ENCODE measurements around the gene HTT-AS.

DNA sequence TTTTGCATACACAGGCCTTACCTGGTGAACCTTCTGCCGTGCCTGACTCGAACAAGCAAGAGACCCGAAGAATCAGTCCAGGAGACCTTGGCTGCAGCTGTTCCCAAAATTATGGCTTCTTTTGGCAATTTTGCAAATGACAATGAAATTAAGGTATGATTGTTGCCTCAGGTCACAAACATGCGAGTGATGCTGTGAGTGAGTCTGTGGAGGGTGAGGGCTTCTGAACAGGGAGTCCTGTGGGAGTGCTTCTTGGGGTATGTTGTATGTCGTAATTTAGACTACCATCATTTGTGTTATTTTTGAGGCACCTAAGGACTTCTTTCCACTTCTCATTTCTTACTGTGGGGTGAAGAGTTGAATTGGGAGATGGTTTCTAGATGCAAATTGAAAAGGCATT, 32.9 kb upstream of the HTT-AS start:
- TF ChIP-seq, protein P1, sequence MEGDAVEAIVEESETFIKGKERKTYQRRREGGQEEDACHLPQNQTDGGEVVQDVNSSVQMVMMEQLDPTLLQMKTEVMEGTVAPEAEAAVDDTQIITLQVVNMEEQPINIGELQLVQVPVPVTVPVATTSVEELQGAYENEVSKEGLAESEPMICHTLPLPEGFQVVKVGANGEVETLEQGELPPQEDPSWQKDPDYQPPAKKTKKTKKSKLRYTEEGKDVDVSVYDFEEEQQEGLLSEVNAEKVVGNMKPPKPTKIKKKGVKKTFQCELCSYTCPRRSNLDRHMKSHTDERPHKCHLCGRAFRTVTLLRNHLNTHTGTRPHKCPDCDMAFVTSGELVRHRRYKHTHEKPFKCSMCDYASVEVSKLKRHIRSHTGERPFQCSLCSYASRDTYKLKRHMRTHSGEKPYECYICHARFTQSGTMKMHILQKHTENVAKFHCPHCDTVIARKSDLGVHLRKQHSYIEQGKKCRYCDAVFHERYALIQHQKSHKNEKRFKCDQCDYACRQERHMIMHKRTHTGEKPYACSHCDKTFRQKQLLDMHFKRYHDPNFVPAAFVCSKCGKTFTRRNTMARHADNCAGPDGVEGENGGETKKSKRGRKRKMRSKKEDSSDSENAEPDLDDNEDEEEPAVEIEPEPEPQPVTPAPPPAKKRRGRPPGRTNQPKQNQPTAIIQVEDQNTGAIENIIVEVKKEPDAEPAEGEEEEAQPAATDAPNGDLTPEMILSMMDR (IDR thresholded peaks at IDR 0.05) = no peak
- TF ChIP-seq ZFX (IDR thresholded peaks at IDR 0.05; ENCODE audit: borderline replicate concordance) = no peak
